Stomach (tissue), 4 donors: ENCODE results near the gene RDX.

Source experiments
- EP300 ChIP-seq: sonication (generic); formaldehyde crosslinking; IDR thresholded peaks from one replicate; pipeline ENCODE4 v1.6.1; 2017; ENCODE audit warnings: antibody characterized with exemption
- POLR2A ChIP-seq, 4 donors: fragments of 450-650 bp; IDR thresholded peaks; one replicate each; pipeline ENCODE4 v1.6.1; 2016; ENCODE audit warnings: antibody characterized with exemption in 4 of 4, control low read depth in 2 of 4, mild to moderate bottlenecking in 1 of 4, moderate library complexity in 1 of 4
- POLR2AphosphoS5 ChIP-seq, 3 donors: sonication (generic); formaldehyde crosslinking; IDR thresholded peaks; one replicate each; pipeline ENCODE4 v1.6.1; 2016; ENCODE audit warnings: antibody characterized with exemption in 3 of 3
- TF ChIP-seq, protein P1 (sequence below), 7 experiments: fragments of 450-650 bp in 4 of 7; fragments of 200-600 bp in 3 of 7; sonication (generic) in 3 of 7; IDR thresholded peaks; one replicate each; pipeline ENCODE4 v1.5.1; 2016 to 2019; ENCODE audit warnings: antibody characterized with exemption in 7 of 7, control low read depth in 2 of 7, mild to moderate bottlenecking in 1 of 7

DNA sequence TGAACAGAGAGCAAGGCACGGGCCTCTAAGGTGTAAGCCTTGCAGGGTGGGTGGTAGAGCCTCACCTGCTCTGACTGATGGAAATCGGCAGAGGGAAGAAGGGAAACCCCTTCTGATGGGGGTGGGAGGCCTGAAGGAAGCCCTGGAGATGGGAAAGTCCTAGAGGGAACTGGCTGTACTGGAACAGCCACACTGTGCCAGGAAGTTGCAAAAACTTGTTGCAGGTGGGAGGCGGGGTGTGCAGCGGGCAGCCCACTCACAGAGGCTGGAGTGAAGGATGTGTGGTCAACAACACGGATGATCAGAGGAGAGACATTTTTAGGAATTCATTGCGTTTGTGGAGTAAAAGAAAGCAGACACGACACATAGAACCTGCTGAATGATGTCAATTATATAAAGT lies 112.0 kb downstream of the RDX start:
- TF ChIP-seq, protein P1, sequence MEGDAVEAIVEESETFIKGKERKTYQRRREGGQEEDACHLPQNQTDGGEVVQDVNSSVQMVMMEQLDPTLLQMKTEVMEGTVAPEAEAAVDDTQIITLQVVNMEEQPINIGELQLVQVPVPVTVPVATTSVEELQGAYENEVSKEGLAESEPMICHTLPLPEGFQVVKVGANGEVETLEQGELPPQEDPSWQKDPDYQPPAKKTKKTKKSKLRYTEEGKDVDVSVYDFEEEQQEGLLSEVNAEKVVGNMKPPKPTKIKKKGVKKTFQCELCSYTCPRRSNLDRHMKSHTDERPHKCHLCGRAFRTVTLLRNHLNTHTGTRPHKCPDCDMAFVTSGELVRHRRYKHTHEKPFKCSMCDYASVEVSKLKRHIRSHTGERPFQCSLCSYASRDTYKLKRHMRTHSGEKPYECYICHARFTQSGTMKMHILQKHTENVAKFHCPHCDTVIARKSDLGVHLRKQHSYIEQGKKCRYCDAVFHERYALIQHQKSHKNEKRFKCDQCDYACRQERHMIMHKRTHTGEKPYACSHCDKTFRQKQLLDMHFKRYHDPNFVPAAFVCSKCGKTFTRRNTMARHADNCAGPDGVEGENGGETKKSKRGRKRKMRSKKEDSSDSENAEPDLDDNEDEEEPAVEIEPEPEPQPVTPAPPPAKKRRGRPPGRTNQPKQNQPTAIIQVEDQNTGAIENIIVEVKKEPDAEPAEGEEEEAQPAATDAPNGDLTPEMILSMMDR (IDR thresholded peaks at IDR 0.05): no peak
- no peak for TF ChIP-seq POLR2A (IDR thresholded peaks at IDR 0.05)
- TF ChIP-seq POLR2AphosphoS5 (IDR thresholded peaks at IDR 0.05): no peak
- no peak for TF ChIP-seq EP300
